ENCODE data around the gene TRAF3IP1. TPM values are rescaled to one million over a fixed set of nuclear protein-coding genes. Genes with fewer than 3 reads are reported as not detected.

The TRAF3IP1 gene
- total and polyA plus RNA-seq, 2 donors (not counting 1 experiment from before 2014, with no cell fraction given): 3.9 to 9.2 TPM

GRCh38 chr2:238450440-238450861 is 130.1 kb downstream of the TRAF3IP1 start:
- H4K20me1 ChIP-seq (ENCODE audit: control insufficient read depth, extremely low read depth, insufficient read depth, low read length): no peaks in the 10 kb centered on the region
- no peak for DNase-seq (ENCODE audit: low read depth in 2 of 2)
- peak overlapping the region; percentile 55 for H3K27ac ChIP-seq (ENCODE audit: insufficient read depth, low read length)
- peak overlapping the region; percentile 18 for H3K4me2 ChIP-seq (ENCODE audit: extremely low read depth, insufficient read depth, low read length)
- no peak overlapping the region for H2AFZ ChIP-seq (ENCODE audit: low read length)
- peaks cover 40% of the 10 kb centered on the region for H3K79me2 ChIP-seq (ENCODE audit: control insufficient read depth, insufficient read depth, low read length)
- H3K9me3 ChIP-seq (ENCODE audit: control insufficient read depth, insufficient read depth, low read depth, low read length): no peaks in the 10 kb centered on the region
- no peaks in the 10 kb centered on the region for H3K27me3 ChIP-seq (ENCODE audit: control insufficient read depth, insufficient read depth, low read length)
- H3K4me1 ChIP-seq (ENCODE audit: control insufficient read depth, extremely low read depth, insufficient read depth, low read length): peaks cover 9% of the 10 kb centered on the region
- no peak for TF ChIP-seq EZH2 (IDR thresholded peaks at IDR 0.05; ENCODE audit: low read length, missing control alignments)
- TF ChIP-seq CTCF (conservative IDR thresholded peaks at IDR 0.05 in 1 of 2, IDR thresholded peaks at IDR 0.05 in 1 of 2; ENCODE audit: low read depth in 1 of 2, low read length in 2 of 2): no peak
- H3K36me3 ChIP-seq (ENCODE audit: control insufficient read depth, insufficient read depth, low read length): peaks cover 27% of the 10 kb centered on the region
- H3K4me3 ChIP-seq (replicated peaks in 1 of 4; ENCODE audit: control extremely low read depth in 1 of 4, insufficient read depth in 1 of 4, low read depth in 3 of 4, low read length in 4 of 4): no peak overlapping the region
- H3K9ac ChIP-seq (ENCODE audit: insufficient read depth, low read length): peak overlapping the region; percentile 17

Other genes with a start within 250 kb of the TRAF3IP1 start
- 1.3 and 2.8 TPM in 2 replicates for gene ESPNL, start 220.2 kb upstream of the TRAF3IP1 start, total RNA-seq
- 0.36 and 0.79 TPM in 2 replicates for gene ESPNL, start 220.2 kb upstream of the TRAF3IP1 start, polyA plus RNA-seq
- 0.26 and 1.2 TPM in 2 replicates for gene KLHL30, start 181.8 kb upstream of the TRAF3IP1 start, total RNA-seq
- 0.02 and 1.6 TPM in 2 replicates for gene KLHL30, start 181.8 kb upstream of the TRAF3IP1 start, polyA plus RNA-seq
- gene ERFE, start 161.5 kb upstream of the TRAF3IP1 start, total RNA-seq: 1.3 and 1.5 TPM in 2 replicates
- 1.1 and 8.3 TPM in 2 replicates for gene ERFE, start 161.5 kb upstream of the TRAF3IP1 start, polyA plus RNA-seq
- 24.9 and 27.9 TPM in 2 replicates for gene ILKAP, start 116.8 kb upstream of the TRAF3IP1 start, total RNA-seq
- gene ILKAP, start 116.8 kb upstream of the TRAF3IP1 start, polyA plus RNA-seq: 31.3 and 34.6 TPM in 2 replicates
- 3.6 and 4.1 TPM in 2 replicates for gene HES6, start 80.5 kb upstream of the TRAF3IP1 start, total RNA-seq
- gene HES6, start 80.5 kb upstream of the TRAF3IP1 start, polyA plus RNA-seq: 0.82 and 0.91 TPM in 2 replicates
- 2.1 and 4.6 TPM in 2 replicates for gene PER2, start 31.9 kb upstream of the TRAF3IP1 start, total RNA-seq
- 1.9 and 2.6 TPM in 2 replicates for gene PER2, start 31.9 kb upstream of the TRAF3IP1 start, polyA plus RNA-seq
- gene ASB1, start 106.4 kb downstream of the TRAF3IP1 start, total RNA-seq: 18.2 and 40.6 TPM in 2 replicates
- gene ASB1, start 106.4 kb downstream of the TRAF3IP1 start, polyA plus RNA-seq: 19.3 and 31.1 TPM in 2 replicates